SW 1271 (cell line): Measurements from ENCODE around the gene NYAP2.

Experiments
- DNase-seq, 2 experiments: peaks; one replicate each; lab custom pipeline; 2025; lab: John Stamatoyannopoulos, UW

The NYAP2 gene

DNA sequence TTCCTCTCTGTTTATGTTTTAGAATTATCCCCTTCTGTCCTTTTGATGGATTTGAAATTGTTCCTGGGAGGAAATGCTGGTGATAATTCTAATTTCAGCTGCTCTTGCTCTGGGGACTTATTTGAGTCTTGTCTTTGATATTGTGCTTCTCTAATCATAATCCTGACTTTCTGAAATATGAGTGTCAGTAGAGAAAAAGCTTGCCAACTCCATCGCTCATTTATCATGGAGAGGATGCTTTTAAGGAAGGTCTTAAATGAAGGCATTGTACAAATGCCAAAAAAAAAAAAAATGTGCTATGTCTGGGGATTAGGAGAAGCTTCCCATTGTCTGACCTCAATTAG lies 159.5 kb downstream of the NYAP2 start:
- DNase-seq, result no peak

DNA sequence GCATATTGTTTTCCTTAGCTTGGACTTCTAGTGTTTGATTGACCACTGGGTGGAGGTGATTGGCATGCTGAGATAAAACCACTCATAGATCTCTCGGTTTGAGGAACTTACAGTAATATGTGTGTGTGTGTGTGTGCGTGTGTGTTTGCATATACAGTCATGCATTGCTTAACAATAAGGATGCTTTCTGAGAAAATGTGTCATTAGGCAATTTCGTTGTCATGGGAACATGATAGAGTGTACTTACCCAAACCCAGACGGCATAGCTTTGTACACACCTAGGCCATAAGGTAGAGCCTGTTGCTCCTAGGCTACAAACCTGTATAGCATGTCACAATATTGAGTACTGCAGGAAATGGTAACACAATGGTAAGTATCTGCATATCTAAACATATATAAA lies 167.3 kb downstream of the NYAP2 start:
- no peak for DNase-seq

DNA sequence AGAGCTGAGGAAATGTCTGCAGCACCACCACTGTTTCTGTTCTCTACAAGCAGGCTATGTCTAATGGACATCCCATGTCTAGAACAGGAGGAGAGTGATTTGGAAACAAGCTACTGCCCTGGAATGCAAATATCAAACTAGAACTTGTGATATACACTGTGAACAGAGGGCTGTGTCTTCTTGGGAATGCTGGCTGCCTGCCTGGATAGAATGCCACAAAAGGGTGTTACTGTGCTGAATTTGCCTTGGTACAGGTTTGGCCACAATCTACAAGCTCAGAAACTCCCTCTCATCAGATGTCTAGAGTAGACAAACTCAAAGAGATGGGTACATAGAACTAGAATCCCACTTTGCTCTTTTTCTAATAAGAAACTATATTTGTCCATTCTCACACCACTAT lies 170.5 kb downstream of the NYAP2 start:
- no peak for DNase-seq

DNA sequence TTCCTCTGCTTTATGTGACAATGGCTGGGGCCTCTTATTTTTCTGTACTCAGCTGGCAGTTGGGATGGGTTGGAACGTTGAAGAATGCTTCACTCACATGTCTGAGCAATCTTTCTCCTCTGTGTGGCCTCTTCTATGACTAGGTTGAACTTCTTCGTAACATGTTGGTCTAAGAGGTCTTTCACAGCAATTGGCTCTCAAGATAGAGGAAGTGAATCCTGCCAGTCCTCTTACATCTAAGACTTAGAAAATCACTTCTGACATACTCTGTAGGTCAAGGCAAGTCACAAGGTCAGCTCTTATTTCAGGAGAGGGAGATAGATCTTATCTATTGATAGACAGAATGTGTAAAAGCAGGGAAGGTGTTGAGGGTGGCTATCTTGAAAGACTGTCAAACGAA lies 174.1 kb downstream of the NYAP2 start:
- DNase-seq, result no peak

DNA sequence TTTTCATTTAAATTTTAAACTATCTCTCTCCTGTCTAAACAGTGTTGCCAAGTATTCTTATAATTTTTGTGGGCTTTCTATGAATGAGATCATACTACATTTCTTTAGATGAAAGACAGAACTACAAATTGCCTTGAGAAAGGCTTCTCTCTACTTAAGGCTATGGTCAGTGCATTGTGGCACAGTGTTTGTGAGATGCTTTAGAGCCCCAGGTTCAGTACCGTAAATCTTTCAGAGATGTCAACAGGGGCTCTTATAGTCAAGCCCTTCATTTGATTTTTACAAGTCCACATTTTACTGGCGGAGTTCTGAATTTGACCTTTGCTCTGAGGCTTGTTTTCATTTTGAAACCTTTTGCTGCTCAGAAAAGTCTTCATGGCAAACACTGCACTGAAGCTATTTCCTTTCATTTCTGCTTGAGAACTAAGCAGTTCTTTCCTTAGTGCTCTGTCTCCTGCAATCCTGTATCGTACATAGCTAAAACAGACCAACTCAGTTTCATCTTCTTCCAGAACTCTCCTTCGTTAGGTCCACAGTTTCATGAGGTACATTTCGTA lies 175.2 kb downstream of the NYAP2 start:
- no peak for DNase-seq

DNA sequence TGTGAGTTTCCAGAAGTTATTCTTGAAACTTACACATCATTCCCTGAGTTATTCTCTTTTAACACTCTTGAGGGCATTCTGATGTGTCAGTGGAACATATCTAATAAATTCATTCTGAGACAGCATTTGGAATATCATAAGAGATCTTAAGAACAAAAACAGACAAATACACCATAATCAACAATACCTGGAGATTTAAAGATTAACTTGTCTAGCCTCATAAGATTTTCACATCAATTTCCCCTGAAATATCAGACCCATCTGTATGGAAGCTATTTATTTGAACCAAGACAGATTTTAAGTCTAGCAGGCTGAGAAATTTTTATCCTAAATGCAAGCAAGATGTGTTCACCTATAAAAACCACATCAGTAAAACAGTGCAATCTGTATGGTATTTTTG lies 181.6 kb downstream of the NYAP2 start:
- DNase-seq, result no peak

DNA sequence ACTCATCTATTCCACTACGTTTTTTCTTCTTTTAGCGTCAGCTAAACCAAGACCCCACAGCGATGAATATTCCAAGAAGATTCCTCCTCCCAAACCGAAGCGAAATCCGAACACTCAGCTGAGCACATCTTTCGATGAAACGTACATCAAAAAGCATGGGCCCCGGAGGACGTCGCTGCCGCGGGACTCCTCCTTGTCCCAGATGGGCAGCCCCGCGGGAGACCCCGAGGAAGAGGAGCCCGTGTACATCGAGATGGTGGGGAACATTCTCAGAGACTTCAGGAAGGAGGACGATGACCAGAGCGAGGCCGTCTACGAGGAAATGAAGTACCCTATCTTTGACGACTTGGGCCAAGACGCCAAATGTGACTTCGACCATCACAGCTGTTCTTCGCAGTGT lies 182.4 kb downstream of the NYAP2 start:
- DNase-seq, result no peak

DNA sequence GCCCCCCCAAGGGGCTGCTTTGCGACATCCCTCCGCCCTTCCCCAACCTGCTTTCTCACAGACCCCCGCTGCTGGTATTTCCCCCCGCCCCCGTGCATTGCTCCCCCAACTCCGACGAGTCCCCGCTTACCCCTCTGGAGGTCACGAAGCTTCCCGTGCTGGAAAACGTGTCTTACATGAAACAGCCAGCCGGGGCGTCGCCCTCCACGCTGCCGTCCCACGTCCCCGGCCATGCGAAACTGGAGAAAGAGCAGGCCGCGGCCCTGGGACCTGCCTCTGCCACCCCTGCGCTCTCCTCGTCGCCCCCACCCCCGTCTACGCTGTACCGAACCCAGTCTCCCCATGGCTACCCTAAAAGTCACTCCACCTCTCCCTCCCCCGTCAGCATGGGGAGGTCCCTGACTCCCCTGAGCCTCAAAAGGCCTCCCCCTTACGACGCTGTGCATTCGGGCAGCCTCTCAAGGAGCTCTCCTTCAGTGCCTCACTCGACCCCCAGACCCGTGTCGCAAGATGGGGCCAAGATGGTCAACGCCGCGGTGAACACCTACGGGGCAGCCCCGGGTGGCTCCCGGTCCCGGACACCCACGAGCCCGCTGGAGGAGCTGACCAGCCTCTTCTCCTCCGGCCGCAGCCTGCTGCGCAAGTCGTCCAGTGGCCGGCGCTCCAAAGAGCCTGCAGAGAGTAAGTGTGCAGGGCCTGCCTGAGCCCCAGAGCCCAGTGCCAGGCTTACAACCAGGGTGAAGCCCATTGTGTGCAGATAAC lies 183.0 kb downstream of the NYAP2 start:
- DNase-seq, result no peak

DNA sequence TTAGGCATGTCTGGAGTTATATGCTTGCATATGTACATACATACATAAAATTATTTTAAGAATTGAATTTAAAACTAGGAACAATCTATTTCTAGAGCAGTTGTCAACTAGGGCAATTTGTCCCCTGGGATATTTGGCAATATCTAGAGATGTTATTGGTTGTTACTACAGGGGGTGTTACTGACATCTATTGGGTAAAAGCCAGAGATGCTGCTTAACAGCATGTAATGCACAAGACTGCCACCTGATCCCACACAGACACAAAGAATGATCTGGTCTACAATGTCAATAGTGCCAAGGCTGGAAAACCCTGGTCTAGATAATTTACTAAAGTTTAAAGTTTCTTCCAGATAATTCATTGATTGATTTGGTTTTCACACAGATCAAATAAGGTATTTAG lies 185.3 kb downstream of the NYAP2 start:
- DNase-seq, result no peak

DNA sequence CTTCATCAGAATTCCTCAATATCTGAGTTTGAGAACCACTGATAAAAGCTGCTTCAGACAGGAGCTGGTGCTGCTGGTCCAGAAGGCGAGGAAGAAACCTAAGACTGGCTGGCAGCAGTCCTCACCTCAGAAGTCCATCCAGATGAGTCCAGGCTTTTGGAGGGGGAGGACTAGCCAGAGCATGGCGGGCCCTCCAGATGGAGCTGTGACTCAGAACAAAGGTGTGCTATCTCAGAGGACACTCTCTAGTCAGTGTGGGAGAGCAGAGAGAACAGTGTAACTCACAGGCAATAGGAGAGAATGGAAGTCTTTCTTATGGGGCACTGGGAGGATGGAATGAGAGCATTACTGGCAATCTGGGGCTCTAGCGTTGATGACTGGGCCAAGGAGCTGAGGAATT lies 191.4 kb downstream of the NYAP2 start:
- DNase-seq, result no peak

DNA sequence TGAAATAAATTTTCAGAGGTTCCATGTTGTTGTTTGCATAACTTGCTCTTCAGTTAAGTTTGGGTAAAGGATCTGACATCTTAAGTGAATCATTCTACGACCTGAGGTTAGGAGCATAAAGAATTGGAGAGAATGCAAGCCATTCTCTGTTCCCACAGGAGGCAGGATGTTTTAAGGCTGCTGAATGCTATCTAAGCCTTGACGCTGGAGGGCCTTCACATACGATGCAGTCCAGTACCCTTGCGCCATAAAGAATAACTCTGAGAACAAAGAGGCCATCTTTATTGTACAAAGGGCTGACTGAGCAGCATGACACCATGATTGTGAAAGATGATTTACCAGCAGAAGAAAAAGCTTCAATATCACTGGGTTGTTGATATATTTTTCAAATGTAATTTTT lies 198.4 kb downstream of the NYAP2 start:
- no peak for DNase-seq

DNA sequence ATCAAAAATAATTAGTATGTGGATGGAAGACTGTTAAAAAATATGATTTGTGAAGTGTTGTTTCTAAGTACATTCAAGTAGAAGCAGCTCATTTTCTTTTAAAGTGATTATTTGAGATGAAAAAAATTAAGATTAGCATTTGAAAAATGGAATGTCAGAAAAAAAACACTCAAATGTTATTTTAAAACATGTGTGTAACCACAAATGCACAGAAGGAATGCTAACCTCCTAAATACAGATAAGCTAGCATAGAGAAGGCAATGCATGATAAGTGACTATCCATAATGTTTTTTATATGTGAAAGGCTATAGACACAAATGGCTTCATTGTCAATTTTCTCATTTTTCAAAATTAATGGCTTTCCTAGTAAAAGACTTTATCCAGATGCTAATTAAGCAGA lies 198.9 kb downstream of the NYAP2 start:
- no peak for DNase-seq

DNA sequence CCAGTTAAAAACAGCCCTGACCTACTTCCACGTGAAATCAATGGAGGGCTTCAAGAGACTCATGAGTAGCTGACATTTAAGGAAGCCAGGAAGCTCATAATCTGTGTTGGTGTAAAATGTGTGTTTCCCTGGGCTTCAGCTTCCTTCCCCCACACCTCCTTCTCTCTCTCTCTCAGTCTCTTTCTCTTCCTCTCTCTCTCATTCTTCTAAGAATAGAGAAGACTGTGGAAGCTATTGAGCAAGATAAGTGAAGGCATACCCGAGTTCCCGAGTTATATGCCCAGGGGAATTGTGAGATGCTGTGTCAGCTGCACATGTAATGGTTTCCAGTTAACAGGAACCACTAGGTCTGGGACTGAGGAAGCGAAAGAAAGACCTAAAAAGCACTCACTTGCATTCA lies 199.4 kb downstream of the NYAP2 start:
- no peak for DNase-seq

DNA sequence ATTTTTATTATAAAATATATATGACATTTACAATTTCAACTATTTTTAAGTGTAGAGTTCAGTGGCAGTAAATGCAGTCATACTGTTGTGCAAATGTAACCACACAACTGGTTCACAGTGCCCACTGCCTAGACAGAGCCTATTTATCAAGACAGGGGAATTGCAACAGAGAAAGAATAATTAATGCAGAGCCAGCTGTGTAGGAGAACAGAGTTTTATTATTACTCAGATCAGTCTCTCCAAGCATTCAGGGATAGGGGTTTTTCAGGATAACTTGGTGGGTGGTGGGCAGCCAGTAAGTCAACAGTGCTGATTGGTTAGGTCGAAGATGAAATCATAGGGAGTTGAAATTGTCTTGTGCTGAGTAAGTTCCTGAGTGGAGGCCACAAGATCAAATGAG lies 200.3 kb downstream of the NYAP2 start:
- no peak for DNase-seq

DNA sequence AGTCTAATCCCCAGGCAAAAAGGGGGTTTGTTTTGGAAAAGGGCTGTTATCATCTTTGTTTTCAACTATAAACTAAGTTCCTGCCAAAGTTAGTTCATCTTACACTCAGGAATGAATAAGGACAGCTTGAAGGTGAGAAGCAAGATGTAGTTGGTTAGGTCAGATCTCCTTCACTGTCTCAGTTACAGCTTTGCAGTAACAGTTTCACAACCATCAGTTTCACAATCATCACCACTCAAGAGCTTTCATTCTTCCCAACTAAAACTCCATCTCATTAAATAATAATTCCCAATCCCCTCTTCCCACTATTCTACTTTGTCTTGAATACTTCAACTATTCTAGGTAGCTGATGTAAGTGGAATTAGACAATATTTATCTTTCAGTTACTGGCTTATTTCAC lies 200.9 kb downstream of the NYAP2 start:
- no peak for DNase-seq

DNA sequence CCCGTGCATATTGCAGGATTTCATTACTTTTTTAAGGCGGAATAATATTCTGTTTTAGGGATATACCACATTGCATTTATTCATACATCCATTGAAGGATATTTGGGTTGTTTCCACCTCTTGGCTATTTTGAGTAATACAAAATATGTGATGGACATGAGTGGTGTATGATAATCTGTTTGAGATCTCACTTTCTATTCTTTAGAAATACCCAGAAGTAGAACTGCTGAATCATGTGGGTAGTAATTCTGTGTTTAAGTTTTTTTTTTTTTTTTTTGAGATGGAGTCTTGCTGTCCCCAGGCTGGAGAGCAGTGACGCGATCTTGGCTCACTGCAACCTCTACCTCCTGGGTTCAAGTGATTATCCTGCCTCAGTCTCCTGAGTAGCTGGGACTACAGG lies 201.4 kb downstream of the NYAP2 start:
- DNase-seq, result no peak

DNA sequence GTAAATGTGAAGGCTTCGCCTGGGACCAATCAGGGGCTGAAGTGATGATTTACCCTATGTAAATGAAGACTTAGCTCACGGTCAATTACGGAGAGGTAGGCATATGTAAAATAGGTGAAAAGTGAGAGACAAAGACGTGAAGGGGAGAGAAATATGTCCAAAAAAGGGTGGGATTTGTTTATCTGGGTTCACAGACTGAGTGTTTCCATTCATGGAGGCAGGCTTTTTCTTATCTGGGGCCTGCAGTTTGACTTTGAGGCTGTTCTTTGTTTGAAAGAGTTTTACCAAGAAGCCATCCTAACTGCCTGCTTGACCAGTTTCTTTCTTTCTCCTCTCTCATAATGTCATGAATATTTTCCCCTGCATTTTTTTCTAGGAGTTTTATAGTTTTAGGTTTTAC lies 202.7 kb downstream of the NYAP2 start:
- no peak for DNase-seq

DNA sequence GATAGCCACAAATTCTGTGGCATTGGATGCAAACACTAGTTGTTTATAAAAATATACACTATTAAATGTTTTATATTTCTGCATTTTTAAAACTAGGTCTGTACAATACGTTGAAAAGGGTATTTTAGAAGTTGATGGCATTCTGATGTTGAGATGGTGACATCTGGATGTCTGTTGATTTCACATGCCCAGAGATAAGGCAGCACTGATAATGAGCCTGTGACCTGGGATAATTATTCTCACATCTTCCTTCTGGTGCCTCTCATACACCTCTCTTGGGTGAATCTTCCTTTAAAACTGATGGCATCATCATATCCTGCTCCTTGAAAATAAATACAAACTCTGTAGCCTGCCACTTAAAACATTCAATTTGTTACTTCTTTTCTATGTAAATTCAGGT lies 208.6 kb downstream of the NYAP2 start:
- DNase-seq, result no peak

DNA sequence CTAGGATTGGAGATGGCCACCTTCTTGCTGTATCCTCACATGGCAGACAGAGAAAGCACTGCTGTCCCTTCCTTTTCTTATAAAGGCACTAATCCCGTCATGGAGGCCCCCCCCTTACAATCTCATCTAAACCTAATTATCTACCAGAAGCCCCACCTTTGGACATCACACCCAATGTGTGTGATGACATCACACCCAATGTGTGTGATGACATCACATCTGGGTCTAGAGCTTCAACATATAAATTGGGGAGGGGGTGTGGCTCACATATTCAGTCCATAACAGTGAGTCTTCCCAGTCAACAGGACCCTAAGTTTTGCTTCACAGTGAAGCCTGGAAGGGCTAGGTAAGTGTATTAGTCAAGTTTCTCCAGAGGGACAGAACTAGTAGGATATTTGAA lies 213.1 kb downstream of the NYAP2 start:
- DNase-seq, result no peak

DNA sequence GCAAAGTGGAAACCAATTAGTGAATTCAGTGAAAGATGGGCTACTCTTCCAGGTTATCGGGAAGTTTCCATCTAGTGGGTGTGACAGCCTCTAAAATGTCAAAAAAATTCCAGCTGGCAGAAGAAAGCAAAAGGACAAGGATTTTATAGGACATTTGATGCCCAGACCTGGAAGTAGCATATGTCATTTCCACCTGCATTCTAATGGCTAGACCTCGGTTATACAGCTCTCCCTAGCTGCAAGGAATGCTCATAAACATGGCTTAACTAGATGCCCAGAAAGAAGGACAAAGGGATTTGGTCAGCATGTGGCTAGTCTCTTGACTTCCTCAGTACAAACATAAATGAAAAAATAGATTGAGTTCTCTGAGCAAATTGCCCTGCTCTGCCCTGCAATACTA lies 215.4 kb downstream of the NYAP2 start:
- no peak for DNase-seq

DNA sequence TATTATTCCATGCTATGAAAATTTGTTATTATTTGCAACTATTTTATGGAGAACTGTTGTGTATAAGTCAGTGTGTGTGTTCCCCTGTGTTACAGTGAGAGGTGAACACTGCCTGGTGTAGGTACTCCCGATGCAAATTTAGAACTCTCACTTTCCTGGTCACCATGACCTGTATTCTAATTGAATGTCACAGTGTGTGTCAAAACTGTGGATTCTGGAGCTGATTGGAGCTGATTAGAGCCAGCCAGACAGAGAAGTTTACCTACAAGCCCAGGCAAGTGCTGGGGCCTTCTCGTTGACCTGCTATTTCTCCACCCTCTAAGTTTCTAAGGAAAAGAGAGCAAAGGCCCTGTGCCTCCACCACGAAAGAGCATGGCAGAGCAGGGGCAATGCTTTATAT lies 216.0 kb downstream of the NYAP2 start:
- no peak for DNase-seq

DNA sequence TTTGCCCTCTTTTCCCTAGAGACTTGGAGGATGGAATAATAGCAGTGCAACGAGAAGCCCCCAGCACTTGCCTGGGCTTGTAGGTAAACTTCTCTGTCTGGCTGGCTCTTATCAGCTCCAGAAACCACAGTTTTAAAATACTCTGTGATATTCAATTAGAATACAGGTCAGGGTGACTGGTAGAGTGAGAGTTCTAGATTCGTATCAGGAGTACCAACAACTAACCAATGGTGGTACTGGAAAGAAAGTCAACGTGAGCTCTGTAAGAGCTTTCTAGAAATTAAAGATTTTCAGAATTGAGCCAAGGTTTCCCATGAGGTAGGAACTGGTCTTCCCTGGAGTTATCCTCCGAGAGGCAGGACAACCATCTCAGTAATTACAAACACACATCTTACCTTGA lies 216.9 kb downstream of the NYAP2 start:
- no peak for DNase-seq

DNA sequence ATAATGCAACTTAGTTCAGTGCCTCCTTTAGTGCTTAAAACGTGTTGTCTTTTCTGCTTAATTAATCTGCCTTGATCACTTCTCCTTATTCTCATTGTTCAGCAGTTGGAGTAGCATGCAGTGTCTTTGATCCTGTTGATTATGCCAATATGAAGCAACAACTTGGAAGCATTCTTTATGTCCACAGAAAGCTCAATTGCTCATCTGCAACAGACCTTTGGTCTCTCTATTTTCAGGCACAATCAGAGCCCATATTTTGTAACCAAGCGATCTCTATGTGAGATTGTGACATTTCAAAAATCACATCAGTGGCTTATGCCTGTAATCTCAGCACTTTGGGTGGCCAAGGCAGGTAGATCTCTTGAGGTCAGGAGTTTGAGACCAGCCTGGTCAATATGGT lies 217.3 kb downstream of the NYAP2 start:
- no peak for DNase-seq

DNA sequence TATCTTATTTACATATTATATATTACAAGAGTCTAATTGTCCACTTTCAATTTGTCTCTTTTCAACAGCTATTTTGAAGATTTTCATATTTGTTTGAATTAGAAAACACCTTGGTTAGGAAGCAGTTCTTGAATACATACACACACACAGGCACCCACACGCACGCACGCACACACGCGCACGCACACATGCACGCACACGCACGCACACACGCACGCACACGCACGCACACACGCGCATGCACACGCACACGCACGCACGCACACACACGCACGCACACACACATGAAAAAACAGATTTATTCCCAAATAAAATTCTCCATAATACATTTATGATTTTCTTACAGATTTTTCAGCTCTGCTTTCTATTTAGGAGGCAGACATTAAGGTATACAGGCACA lies 220.7 kb downstream of the NYAP2 start:
- DNase-seq, result no peak
